Measurements from ENCODE around the gene IGSF5.

- no peak for TF ChIP-seq POLR2A (IDR thresholded peaks at IDR 0.05)
- peak; percentile 42 to 76 (median 66) for TF ChIP-seq CTCF (IDR thresholded peaks at IDR 0.05)
Measured at GRCh38 chr21:39715804-39716397, 29.1 kb upstream of the IGSF5 start.
